SU-DHL-6 (cell line): ENCODE results near the gene AKR1B1.

Experiments used
- EZH2phosphoT487 ChIP-seq: fragments of 200-600 bp; sonication (generic), shearing (Covaris generic); conservative IDR thresholded peaks from 2 replicates; pipeline ENCODE4 v1.6.1; 2018; ENCODE audit warnings: mild to moderate bottlenecking, antibody characterized with exemption, low read length, moderate library complexity, mixed read lengths
- TF ChIP-seq, protein P1 (sequence below): fragments of 200-600 bp; sonication (generic); IDR thresholded peaks from one replicate; pipeline ENCODE4 v1.5.1; 2017; ENCODE audit warnings: antibody characterized with exemption, mild to moderate bottlenecking, low read length, moderate library complexity; ENCODE audit not compliant: insufficient read depth, poor library complexity, severe bottlenecking

DNA sequence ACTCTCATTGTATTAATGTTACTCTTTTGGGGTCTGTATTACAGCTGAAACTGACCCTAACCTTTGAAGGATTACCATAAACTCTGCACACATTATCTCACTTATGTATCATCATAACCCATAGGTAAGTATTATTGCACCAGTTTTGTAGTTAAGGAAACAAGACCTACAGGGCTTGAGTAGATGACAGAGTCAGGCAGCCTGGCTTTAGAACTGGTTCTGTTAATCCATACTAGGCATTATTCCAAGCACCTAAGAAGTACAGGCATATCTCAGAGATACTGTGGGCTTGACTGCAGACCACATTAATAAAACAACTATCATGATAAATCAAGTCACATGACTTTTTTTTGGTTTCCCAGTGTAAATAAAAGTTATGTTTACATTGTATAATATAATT lies 17.1 kb upstream of the AKR1B1 start:
- TF ChIP-seq, protein P1, sequence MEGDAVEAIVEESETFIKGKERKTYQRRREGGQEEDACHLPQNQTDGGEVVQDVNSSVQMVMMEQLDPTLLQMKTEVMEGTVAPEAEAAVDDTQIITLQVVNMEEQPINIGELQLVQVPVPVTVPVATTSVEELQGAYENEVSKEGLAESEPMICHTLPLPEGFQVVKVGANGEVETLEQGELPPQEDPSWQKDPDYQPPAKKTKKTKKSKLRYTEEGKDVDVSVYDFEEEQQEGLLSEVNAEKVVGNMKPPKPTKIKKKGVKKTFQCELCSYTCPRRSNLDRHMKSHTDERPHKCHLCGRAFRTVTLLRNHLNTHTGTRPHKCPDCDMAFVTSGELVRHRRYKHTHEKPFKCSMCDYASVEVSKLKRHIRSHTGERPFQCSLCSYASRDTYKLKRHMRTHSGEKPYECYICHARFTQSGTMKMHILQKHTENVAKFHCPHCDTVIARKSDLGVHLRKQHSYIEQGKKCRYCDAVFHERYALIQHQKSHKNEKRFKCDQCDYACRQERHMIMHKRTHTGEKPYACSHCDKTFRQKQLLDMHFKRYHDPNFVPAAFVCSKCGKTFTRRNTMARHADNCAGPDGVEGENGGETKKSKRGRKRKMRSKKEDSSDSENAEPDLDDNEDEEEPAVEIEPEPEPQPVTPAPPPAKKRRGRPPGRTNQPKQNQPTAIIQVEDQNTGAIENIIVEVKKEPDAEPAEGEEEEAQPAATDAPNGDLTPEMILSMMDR = no peak
- TF ChIP-seq EZH2phosphoT487 = no peak
